ENCODE results near the gene CMTM5. TPM values are rescaled to one million over a fixed set of nuclear protein-coding genes. Genes with fewer than 3 reads are reported as not detected.

CMTM5 gene
- total and polyA plus RNA-seq, 2 donors (not counting 3 experiments of a cell fraction or from before 2014, with no cell fraction given): not detected

GRCh38 chr14:23378612-23379220 lies 1.9 kb downstream of the CMTM5 start:
- H3K4me1 ChIP-seq (ENCODE audit: control insufficient read depth, extremely low read depth, insufficient read depth, low read length): no peaks in the 10 kb centered on the region
- intact Hi-C loops (cut with micrococcal nuclease) (no loop called here), dilution Hi-C loops (cut with MboI; ENCODE audit: extremely low pct_ligation_motif_present, low sequenced_read_pairs) (no loop called here)
- H4K20me1 ChIP-seq (replicated peaks; ENCODE audit: control insufficient read depth, extremely low read depth, insufficient read depth, low read length): no peaks in the 10 kb centered on the region
- no peak overlapping the region for H3K9ac ChIP-seq (replicated peaks; ENCODE audit: extremely low read depth, insufficient read depth, low read length)
- H3K4me2 ChIP-seq (ENCODE audit: insufficient read depth, low read length): no peak overlapping the region
- H3K4me3 ChIP-seq (replicated peaks in 1 of 3; ENCODE audit: insufficient read depth in 1 of 3, low read depth in 1 of 3, low read length in 3 of 3): no peak overlapping the region
- no peaks in the 10 kb centered on the region for H3K36me3 ChIP-seq (ENCODE audit: control insufficient read depth in 2 of 2, extremely low read depth in 1 of 2, insufficient read depth in 2 of 2, low read length in 2 of 2)
- H3K27ac ChIP-seq (ENCODE audit: insufficient read depth, low read depth, low read length): no peak overlapping the region
- CTCF ChIA-PET: interaction anchor here (2.0 to 4.7 kb wide), 7 partner anchors 9 to 258 kb away, joined by 7 to 55 read pairs (median 25); partner anchors contain the start of gene SLC22A17
- no peak for FAIRE-seq
- POLR2A ChIA-PET: no interaction called here
- TF ChIP-seq CTCF (IDR thresholded peaks at IDR 0.05; ENCODE audit: extremely low read depth in 1 of 2, insufficient read depth in 1 of 2, low read depth in 1 of 2, low read length in 2 of 2) (no peak), GATA2 (IDR thresholded peaks at IDR 0.05; ENCODE audit: insufficient read depth, insufficient read length, low read depth, low read length) (no peak), POLR2AphosphoS5 (IDR thresholded peaks at IDR 0.05; ENCODE audit: insufficient read depth, low read depth, low read length) (no peak), MYC (IDR thresholded peaks at IDR 0.05; ENCODE audit: low read depth, low read length) (no peak), POLR2A (IDR thresholded peaks at IDR 0.05; ENCODE audit: low read depth, low read length) (no peak), EZH2 (IDR thresholded peaks at IDR 0.05; ENCODE audit: borderline replicate concordance, low read depth, low read length, severe bottlenecking) (no peak), MAX (IDR thresholded peaks at IDR 0.05; ENCODE audit: insufficient read depth, insufficient read length) (no peak), JUN (IDR thresholded peaks at IDR 0.05; ENCODE audit: borderline replicate concordance, insufficient read depth, insufficient read length, low read depth) (no peak), FOS (IDR thresholded peaks at IDR 0.05; ENCODE audit: borderline replicate concordance, insufficient read depth, low read length) (no peak)
- no peaks in the 10 kb centered on the region for H3K9me1 ChIP-seq (replicated peaks; ENCODE audit: control insufficient read depth, extremely low read depth, insufficient read depth, low read length)
- no peaks in the 10 kb centered on the region for H3K27me3 ChIP-seq (ENCODE audit: control insufficient read depth in 2 of 2, insufficient read depth in 2 of 2, low read length in 2 of 2)
- BruUV-seq (replicated peaks): no TSS peak
- no peaks in the 10 kb centered on the region for H3K9me3 ChIP-seq (replicated peaks; ENCODE audit: control insufficient read depth, insufficient read depth, low read length)
- no peaks in the 10 kb centered on the region for H3K79me2 ChIP-seq (ENCODE audit: control insufficient read depth, insufficient read depth, low read length)
- no peak overlapping the region for H2AFZ ChIP-seq (ENCODE audit: low read depth, low read length)
- DNase-seq (ENCODE audit: low read depth, low spot score): no peak
